ENCODE data around the gene MAD1L1. TPM values are rescaled to one million over a fixed set of nuclear protein-coding genes. Genes with fewer than 3 reads are reported as not detected.

MAD1L1 gene
- total and polyA plus RNA-seq, 2 of the 8 experiments (the other 6 are each of a cell fraction or from before 2014, with no cell fraction given), result 40.4 to 44.6 TPM

GRCh38 chr7:2152646-2153045, 80.1 kb downstream of the MAD1L1 start:
- no peak for DNase-seq (ENCODE audit: low read depth in 1 of 2, low spot score in 2 of 2)
- Histone ChIP-seq H2BK5ac (ENCODE audit: low read depth, low read length) (no peak overlapping the region), H3K36me3 (ENCODE audit: control insufficient read depth in 2 of 4, insufficient read depth in 4 of 4, low read length in 3 of 4) (no peaks in the 10 kb centered on the region; a peak in 1 of 8 replicates), H3K23me2 (ENCODE audit: low read depth, low read length) (no peaks in the 10 kb centered on the region), H2BK20ac (ENCODE audit: low read length) (no peak overlapping the region), H3K4me3 (ENCODE audit: extremely low read depth in 1 of 4, insufficient read depth in 2 of 4, low read depth in 3 of 4, low read length in 4 of 4) (no peak overlapping the region), H2AK5ac (ENCODE audit: low read depth, low read length) (no peak overlapping the region), H2BK15ac (ENCODE audit: low read length) (no peak overlapping the region), H3K14ac (ENCODE audit: insufficient read length) (no peak overlapping the region), H3K9me3 (ENCODE audit: insufficient read depth in 2 of 2, low read depth in 1 of 2, low read length in 1 of 2) (no peaks in the 10 kb centered on the region), H2BK120ac (replicated peaks; ENCODE audit: low read depth, low read length) (no peak overlapping the region), H3K18ac (ENCODE audit: extremely low read depth, low read length) (no peak overlapping the region), H3K4me1 (replicated peaks in 1 of 4; ENCODE audit: control insufficient read depth in 3 of 4, insufficient read depth in 4 of 4, low read length in 3 of 4) (no peaks in the 10 kb centered on the region; a peak in 1 of 7 replicates), H3K56ac (replicated peaks; ENCODE audit: insufficient read length, low read depth, low read length) (no peak overlapping the region), H3K4ac (replicated peaks; ENCODE audit: insufficient read length, low read depth, low read length) (no peak overlapping the region), H4K5ac (ENCODE audit: insufficient read length, low read depth, low read length) (no peak overlapping the region), H3K27ac (ENCODE audit: low read depth, low read length) (no peak overlapping the region), H4K20me1 (replicated peaks in 1 of 2; ENCODE audit: control insufficient read depth in 1 of 2, insufficient read depth in 2 of 2, low read length in 2 of 2) (peaks cover 3 to 8% of the 10 kb centered on the region in 2 experiments), H2AFZ (ENCODE audit: low read length) (no peak overlapping the region), H2BK12ac (ENCODE audit: low read depth, low read length) (no peak overlapping the region), H3K9ac (replicated peaks in 1 of 4; ENCODE audit: extremely low read depth in 1 of 4, low read depth in 3 of 4, low read length in 3 of 4) (no peak overlapping the region), H4K91ac (replicated peaks; ENCODE audit: insufficient read length, low read length) (no peak overlapping the region), H3K79me2 (ENCODE audit: control insufficient read depth in 1 of 2, insufficient read depth in 2 of 2, low read length in 2 of 2) (peaks cover 0 to 4% of the 10 kb centered on the region in 2 experiments; a peak in 1 of 4 replicates), H3K23ac (ENCODE audit: insufficient read length) (no peak overlapping the region), H3K4me2 (ENCODE audit: insufficient read depth in 1 of 2, low read depth in 2 of 2, low read length in 2 of 2) (no peak overlapping the region), H3K27me3 (replicated peaks in 1 of 4; ENCODE audit: control insufficient read depth in 3 of 4, extremely low read depth in 1 of 4, insufficient read depth in 3 of 4, low read length in 3 of 4) (no peaks in the 10 kb centered on the region), H3K79me1 (ENCODE audit: low read depth, low read length) (peaks cover 8% of the 10 kb centered on the region), H4K8ac (ENCODE audit: extremely low read depth, insufficient read depth, low read length) (no peak overlapping the region)
- TF ChIP-seq NRF1 (IDR thresholded peaks at IDR 0.05; ENCODE audit: low read depth, low read length) (no peak), RNF2 (IDR thresholded peaks at IDR 0.05; ENCODE audit: borderline replicate concordance, low read depth, low read length, missing control alignments, poor library complexity, severe bottlenecking) (no peak)
- ChIA-PET POLR2A (ENCODE audit: partially characterized antibody) (no interaction called here), CTCF (ENCODE audit: partially characterized antibody) (interaction anchor here (1.2 to 2.0 kb wide), 2 partner anchors 14 to 24 kb away, joined by 3 to 5 read pairs; no protein-coding TSS in a partner anchor)
- WGBS, 2 experiments (ENCODE audit: extremely low coverage in 1 of 2, insufficient coverage in 1 of 2, insufficient read length in 1 of 2, insufficient replicate concordance in 2 of 2, low coverage in 1 of 2, low lambda C conversion rate in 2 of 2, missing lambda C conversion rate in 1 of 2), result 87% methylated on average over 9 of the region's 9 CpGs; no CpG with 5 or more reads in 1 of the 2 experiments
- no peak for FAIRE-seq
